Measurements from ENCODE around the gene SPAAR. TPM values are rescaled to one million over a fixed set of nuclear protein-coding genes. Genes with fewer than 3 reads are reported as not detected.
A peak's percentile ranks its signal among the peaks of the same experiment; 100 is the strongest.
"Not testable (repeated sequence)": the region's sequence is repeated elsewhere in the genome, so short reads cannot be mapped to it uniquely, and the experiment has no call there.

The SPAAR gene
- total RNA-seq, 1 donor from 2014 or later = not detected

- no peak overlapping the region for H3K27ac Mint-ChIP-seq
- DNase-seq (ENCODE audit: low spot score, unreplicated experiment) = no peak
- TF ChIP-seq CTCF (IDR thresholded peaks at IDR 0.05; ENCODE audit: unreplicated experiment) = no peak
- no peak overlapping the region for H3K4me3 Mint-ChIP-seq (ENCODE audit: low read depth)
- peaks cover 8% of the 10 kb centered on the region for H3K9me3 Mint-ChIP-seq (ENCODE audit: low read depth)
- H3K36me3 Mint-ChIP-seq (ENCODE audit: insufficient read depth) = no peaks in the 10 kb centered on the region
- H3K27me3 Mint-ChIP-seq = no peaks in the 10 kb centered on the region
- H3K4me1 Mint-ChIP-seq (ENCODE audit: low read depth) = no peaks in the 10 kb centered on the region
Observed at GRCh38 chr9:35871545-35871944, 37.7 kb upstream of the SPAAR start.

DNA sequence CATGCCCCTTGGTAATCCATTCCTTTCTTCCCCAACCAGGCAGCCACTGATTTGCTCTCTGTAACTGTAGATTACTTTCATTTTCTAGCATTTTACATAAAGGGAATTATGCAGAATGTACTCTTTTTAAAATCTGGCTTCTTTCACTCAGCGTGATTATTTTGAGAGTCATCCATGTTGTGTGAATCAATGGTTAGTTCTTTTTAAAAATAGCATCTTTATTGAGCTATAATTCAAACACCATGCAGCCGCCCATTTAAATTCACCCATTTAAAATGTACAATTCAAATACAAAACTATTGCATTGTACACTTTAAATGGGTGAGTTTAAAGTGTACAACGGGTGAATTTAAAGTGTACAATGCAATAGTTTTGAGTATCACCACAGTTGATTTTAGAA is 36.8 kb upstream of the SPAAR start:
- TF ChIP-seq CTCF (IDR thresholded peaks at IDR 0.05; ENCODE audit: unreplicated experiment) = no peak
- H3K9me3 Mint-ChIP-seq (ENCODE audit: low read depth) = peaks cover 13% of the 10 kb centered on the region
- no peak overlapping the region for H3K4me3 Mint-ChIP-seq (ENCODE audit: low read depth)
- no peaks in the 10 kb centered on the region for H3K27me3 Mint-ChIP-seq
- H3K4me1 Mint-ChIP-seq (ENCODE audit: low read depth) = no peaks in the 10 kb centered on the region
- H3K36me3 Mint-ChIP-seq (ENCODE audit: insufficient read depth) = no peaks in the 10 kb centered on the region
- no peak overlapping the region for H3K27ac Mint-ChIP-seq
- no peak for DNase-seq (ENCODE audit: low spot score, unreplicated experiment)

DNA sequence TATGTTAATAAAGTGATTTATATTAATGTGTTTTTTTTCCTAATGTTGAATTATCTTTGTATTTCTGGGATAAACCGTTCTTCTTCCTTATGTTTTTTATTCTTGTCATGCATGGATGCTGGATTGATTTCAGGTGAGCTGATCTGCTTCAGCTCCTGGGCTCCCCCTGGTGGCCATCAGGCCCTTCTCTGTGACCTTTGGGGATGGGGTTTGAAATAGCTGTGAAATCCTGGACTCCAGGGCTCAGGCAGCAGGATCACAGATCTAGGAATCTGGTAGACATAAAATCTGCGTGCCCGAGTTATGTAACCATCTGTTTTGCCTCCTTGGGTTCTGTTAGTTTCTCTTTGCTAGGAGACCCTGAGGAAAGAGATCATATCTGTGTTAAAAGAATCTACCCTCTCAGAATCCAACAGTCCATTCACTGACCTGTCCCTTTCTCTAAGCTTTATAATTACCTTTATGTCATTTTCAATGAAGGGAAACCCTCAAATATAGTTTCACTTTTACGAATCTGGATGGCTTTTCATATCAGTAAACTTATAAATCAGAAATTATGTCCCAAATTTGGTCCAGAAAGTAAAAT is 26.9 kb upstream of the SPAAR start:
- Mint-ChIP-seq H3K4me3 (ENCODE audit: low read depth) (no peak overlapping the region), H3K9me3 (ENCODE audit: low read depth) (no peaks in the 10 kb centered on the region), H3K27me3 (peaks cover 13% of the 10 kb centered on the region), H3K36me3 (ENCODE audit: insufficient read depth) (no peaks in the 10 kb centered on the region), H3K27ac (no peak overlapping the region), H3K4me1 (ENCODE audit: low read depth) (no peaks in the 10 kb centered on the region)
- TF ChIP-seq CTCF (IDR thresholded peaks at IDR 0.05; ENCODE audit: unreplicated experiment) = peak; percentile 97
- peak; percentile 79 for DNase-seq (ENCODE audit: low spot score, unreplicated experiment)

- H3K27me3 Mint-ChIP-seq = peaks cover 13% of the 10 kb centered on the region
Observed at GRCh38 chr9:35882996-35883395, 26.3 kb upstream of the SPAAR start.

GRCh38 chr9:35884908-35885307 is 24.4 kb upstream of the SPAAR start:
- peaks cover 10% of the 10 kb centered on the region for H3K27me3 Mint-ChIP-seq

More at GRCh38 chr9:35882996-35883395, 26.3 kb upstream of the SPAAR start:
- no peaks in the 10 kb centered on the region for H3K4me1 Mint-ChIP-seq (ENCODE audit: low read depth)
- H3K27ac Mint-ChIP-seq = no peak overlapping the region
- no peak overlapping the region for H3K4me3 Mint-ChIP-seq (ENCODE audit: low read depth)
- TF ChIP-seq CTCF (IDR thresholded peaks at IDR 0.05; ENCODE audit: unreplicated experiment) = no peak
- no peak for DNase-seq (ENCODE audit: low spot score, unreplicated experiment)
- no peaks in the 10 kb centered on the region for H3K36me3 Mint-ChIP-seq (ENCODE audit: insufficient read depth)
- H3K9me3 Mint-ChIP-seq (ENCODE audit: low read depth) = no peaks in the 10 kb centered on the region

DNA sequence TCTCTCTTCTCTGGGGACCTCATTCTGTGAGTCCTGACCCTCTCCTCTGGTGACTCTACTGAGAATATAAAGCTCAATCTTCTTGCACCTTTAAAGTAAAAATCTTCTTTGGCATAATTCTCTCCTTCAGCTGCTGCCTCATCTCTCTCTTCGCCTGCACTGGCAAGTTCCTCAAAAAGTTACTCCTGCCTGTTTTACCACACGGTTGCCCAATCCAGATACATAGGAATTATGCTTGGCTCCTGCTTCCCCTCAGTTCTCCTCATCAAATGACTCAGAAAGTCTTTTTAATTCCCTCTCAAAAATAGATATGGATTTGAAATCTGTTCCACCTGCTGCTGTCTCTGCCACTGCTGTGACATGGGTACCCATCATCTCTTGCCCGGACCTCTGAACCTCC is 17.6 kb upstream of the SPAAR start:
- DNase-seq (ENCODE audit: low spot score, unreplicated experiment) = no peak
- H3K9me3 Mint-ChIP-seq (ENCODE audit: low read depth) = no peaks in the 10 kb centered on the region
- peaks cover 24% of the 10 kb centered on the region for H3K27me3 Mint-ChIP-seq
- TF ChIP-seq CTCF (IDR thresholded peaks at IDR 0.05; ENCODE audit: unreplicated experiment) = no peak
- no peaks in the 10 kb centered on the region for H3K4me1 Mint-ChIP-seq (ENCODE audit: low read depth)
- H3K36me3 Mint-ChIP-seq (ENCODE audit: insufficient read depth) = no peaks in the 10 kb centered on the region
- no peak overlapping the region for H3K27ac Mint-ChIP-seq
- no peak overlapping the region for H3K4me3 Mint-ChIP-seq (ENCODE audit: low read depth)

More at GRCh38 chr9:35884908-35885307, 24.4 kb upstream of the SPAAR start:
- DNase-seq (ENCODE audit: low spot score, unreplicated experiment); H3K36me3 Mint-ChIP-seq (ENCODE audit: insufficient read depth); H3K27ac Mint-ChIP-seq; H3K4me1 Mint-ChIP-seq (ENCODE audit: low read depth); H3K9me3 Mint-ChIP-seq (ENCODE audit: low read depth); H3K4me3 Mint-ChIP-seq (ENCODE audit: low read depth): not testable (repeated sequence)

Measured in progenitor cell of endocrine pancreas (in vitro differentiated cells).